Neuron (in vitro differentiated cells): Measurements from ENCODE around the gene KCTD13.
"Not testable (repeated sequence)": the region's sequence is repeated elsewhere in the genome, so short reads cannot be mapped to it uniquely, and the experiment has no call there.

Experiments
- H2AFZ ChIP-seq: one replicate; pipeline ENCODE4 v1.6.1; 2013; ENCODE audit warnings: low read depth, mild to moderate bottlenecking, inconsistent platforms, low read length, moderate library complexity
- H3K27me3 ChIP-seq: one replicate; pipeline ENCODE4 v1.6.1; 2013; ENCODE audit warnings: low read length; ENCODE audit not compliant: insufficient read depth
- H3K36me3 ChIP-seq: one replicate; pipeline ENCODE4 v1.6.1; 2013; ENCODE audit warnings: low read length; ENCODE audit not compliant: insufficient read depth
- H3K4me1 ChIP-seq: one replicate; pipeline ENCODE4 v1.6.1; 2013; ENCODE audit warnings: low read length; ENCODE audit not compliant: insufficient read depth
- H3K4me3 ChIP-seq: 2 replicates; pipeline ENCODE4 v1.5.1; 2013; ENCODE audit warnings: mild to moderate bottlenecking, low read length, moderate library complexity
- H3K9me3 ChIP-seq: one replicate; pipeline ENCODE4 v1.6.1; 2013; ENCODE audit warnings: low read length

The KCTD13 gene

GRCh38 chr16:29910819-29911675 is 15.0 kb downstream of the KCTD13 start:
- Histone ChIP-seq H3K4me1 (no peaks in the 10 kb centered on the region), H3K4me3 (no peak overlapping the region), H2AFZ (no peak overlapping the region), H3K9me3 (no peaks in the 10 kb centered on the region), H3K27me3 (no peaks in the 10 kb centered on the region), H3K36me3 (peaks cover 5% of the 10 kb centered on the region)

DNA sequence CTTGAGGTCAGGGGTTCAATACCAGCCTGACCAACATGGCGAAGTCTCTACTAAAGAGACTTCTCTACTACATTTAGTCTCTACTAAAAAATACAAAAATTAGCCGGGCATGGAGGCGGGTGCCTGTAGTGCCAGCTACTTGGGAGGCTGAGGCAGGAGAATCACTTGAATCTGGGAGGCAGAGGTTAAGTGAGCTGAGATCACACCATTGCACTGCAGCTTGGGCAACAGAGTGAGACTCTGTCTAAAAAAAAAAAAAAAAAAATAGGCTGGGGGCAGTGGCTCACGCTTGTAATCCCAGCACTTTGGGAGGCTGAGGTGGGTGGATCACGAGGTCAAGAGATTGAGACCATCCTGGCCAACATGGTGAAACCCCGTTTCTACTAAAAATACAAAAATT is 16.2 kb downstream of the KCTD13 start:
- H3K9me3 ChIP-seq, H2AFZ ChIP-seq, H3K4me3 ChIP-seq, H3K27me3 ChIP-seq, H3K4me1 ChIP-seq, H3K36me3 ChIP-seq: not testable (repeated sequence)

DNA sequence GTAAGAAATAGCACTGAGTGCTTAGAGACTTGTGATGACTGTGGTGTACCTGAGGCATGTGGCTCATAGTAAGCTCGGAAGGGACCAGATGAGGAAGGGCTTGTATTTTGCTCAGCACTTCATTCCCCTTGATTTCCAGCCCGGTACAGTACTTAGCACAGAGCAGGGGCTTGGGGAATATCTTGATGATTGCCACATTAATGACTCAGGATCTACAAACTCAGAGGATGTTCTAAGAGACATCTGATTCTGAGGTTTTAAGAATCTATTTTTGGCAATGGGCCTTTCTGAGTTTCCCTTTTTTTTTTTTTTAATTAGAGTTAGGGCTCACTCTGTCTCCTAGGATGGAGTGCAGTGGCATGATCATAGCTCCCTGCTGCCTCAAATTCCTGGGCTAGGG is 16.6 kb downstream of the KCTD13 start:
- no peaks in the 10 kb centered on the region for H3K9me3 ChIP-seq
- no peaks in the 10 kb centered on the region for H3K27me3 ChIP-seq
- H2AFZ ChIP-seq: no peak overlapping the region
- no peaks in the 10 kb centered on the region for H3K4me1 ChIP-seq
- H3K4me3 ChIP-seq: no peak overlapping the region
- peaks cover 5% of the 10 kb centered on the region for H3K36me3 ChIP-seq

DNA sequence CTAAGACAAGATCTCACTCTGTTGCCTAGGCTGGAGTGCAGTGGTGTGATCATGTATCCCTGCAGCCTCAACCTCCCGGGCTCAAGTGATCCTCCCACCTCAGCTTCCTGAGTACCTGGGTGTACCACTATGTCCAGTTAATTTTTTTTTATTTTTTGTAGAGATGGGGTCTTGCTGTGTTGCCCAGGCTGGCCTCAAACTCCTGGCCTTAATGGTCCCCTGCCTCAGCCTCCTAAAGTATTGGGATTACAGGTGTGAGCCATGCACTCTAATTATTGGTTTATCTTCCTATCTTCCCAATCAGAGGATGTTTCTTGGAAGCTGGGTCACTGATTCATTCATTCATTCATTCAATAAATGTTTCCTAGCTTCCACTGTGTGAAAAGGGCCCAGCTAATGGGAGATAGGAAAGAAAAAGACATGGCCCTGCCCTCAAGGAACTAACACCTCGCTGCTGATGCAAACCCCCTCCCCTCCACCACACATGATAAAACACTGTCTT is 17.3 kb downstream of the KCTD13 start:
- H3K27me3 ChIP-seq: no peaks in the 10 kb centered on the region
- no peak overlapping the region for H3K4me3 ChIP-seq
- H3K4me1 ChIP-seq: no peaks in the 10 kb centered on the region
- peaks cover 3% of the 10 kb centered on the region for H3K36me3 ChIP-seq
- H3K9me3 ChIP-seq: no peaks in the 10 kb centered on the region
- no peak overlapping the region for H2AFZ ChIP-seq

DNA sequence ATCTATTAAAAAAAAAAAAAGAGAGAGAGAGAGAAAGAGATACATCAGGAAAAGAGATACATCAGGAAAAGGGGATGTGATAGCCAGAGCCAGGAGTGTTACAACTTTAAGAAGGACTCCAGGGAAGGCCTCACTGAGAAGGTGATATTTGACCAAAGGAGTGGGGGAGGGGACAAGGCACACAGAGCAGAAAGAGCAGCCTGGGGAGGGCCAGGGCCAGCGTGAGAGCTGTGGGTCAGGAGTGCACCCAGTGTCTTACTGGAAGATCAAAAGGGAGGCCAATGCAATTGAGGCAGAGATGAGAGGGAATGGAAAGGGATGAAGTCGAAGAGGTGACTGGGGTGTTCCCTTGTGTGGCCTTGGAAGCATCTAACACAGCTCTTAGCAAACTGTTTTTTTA is 18.1 kb downstream of the KCTD13 start:
- Histone ChIP-seq H3K9me3 (no peaks in the 10 kb centered on the region), H3K36me3 (peaks cover 3% of the 10 kb centered on the region), H3K4me1 (no peaks in the 10 kb centered on the region), H3K27me3 (no peaks in the 10 kb centered on the region), H3K4me3 (no peak overlapping the region), H2AFZ (no peak overlapping the region)

DNA sequence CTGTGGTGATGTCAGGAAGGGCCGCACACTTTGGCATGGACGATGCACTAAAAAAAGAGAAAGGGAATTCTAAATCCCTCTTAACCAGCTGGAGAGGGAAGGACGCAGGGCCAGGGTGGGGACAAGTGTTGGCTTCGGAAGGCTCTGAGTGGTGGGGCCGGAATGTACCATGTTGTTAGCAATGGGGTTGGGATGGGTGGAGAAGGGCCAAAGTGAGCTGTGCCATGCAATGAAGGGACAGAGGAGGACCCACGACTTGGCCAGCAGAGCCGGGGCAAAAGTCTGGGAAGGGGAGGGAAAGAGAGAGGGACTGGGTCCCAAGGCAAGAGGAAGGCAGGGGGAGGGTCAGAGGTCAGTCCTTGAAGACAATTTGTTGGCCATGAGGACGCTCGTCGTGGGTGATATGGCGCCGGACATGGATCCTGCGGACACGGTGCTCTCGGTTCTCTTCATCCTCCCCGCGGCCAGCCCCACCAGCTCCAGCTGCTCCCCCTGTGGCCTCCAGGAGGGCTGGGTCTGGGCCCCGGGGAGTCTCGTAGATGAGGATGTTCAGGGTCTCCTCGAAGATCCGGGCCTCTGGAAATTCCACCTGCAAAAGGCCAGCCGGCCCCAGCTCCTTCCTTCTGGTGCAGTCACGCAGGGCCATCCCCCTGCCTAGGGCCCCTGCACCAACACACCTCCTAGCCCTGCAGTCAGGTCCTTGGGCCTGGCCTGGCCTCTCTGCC is 19.3 kb downstream of the KCTD13 start:
- Histone ChIP-seq H3K36me3 (peaks cover 3% of the 10 kb centered on the region), H3K4me1 (no peaks in the 10 kb centered on the region), H3K9me3 (no peaks in the 10 kb centered on the region), H3K4me3 (no peak overlapping the region), H3K27me3 (no peaks in the 10 kb centered on the region), H2AFZ (no peak overlapping the region)

GRCh38 chr16:29905668-29906067 is 20.4 kb downstream of the KCTD13 start:
- Histone ChIP-seq H3K4me1 (no peaks in the 10 kb centered on the region), H3K36me3 (peaks cover 3% of the 10 kb centered on the region), H3K27me3 (peaks cover 2% of the 10 kb centered on the region), H3K4me3 (no peak overlapping the region), H3K9me3 (no peaks in the 10 kb centered on the region), H2AFZ (no peak overlapping the region)

GRCh38 chr16:29904947-29905346 is 21.1 kb downstream of the KCTD13 start:
- Histone ChIP-seq H3K9me3 (no peaks in the 10 kb centered on the region), H2AFZ (no peak overlapping the region), H3K27me3 (peaks cover 2% of the 10 kb centered on the region), H3K36me3 (peaks cover 3% of the 10 kb centered on the region), H3K4me3 (no peak overlapping the region), H3K4me1 (peaks cover 3% of the 10 kb centered on the region)

- peaks cover 3% of the 10 kb centered on the region for H3K36me3 ChIP-seq
- H3K4me1 ChIP-seq: peaks cover 11% of the 10 kb centered on the region
- H2AFZ ChIP-seq: no peak overlapping the region
- no peaks in the 10 kb centered on the region for H3K9me3 ChIP-seq
- H3K27me3 ChIP-seq: peaks cover 2% of the 10 kb centered on the region
- no peak overlapping the region for H3K4me3 ChIP-seq
These were observed 22.4 kb downstream of the KCTD13 start for GRCh38 chr16:29903590-29903989.

- Histone ChIP-seq H3K9me3 (no peaks in the 10 kb centered on the region), H2AFZ (no peak overlapping the region), H3K27me3 (peaks cover 2% of the 10 kb centered on the region), H3K36me3 (peaks cover 2% of the 10 kb centered on the region), H3K4me1 (peaks cover 26% of the 10 kb centered on the region), H3K4me3 (no peak overlapping the region)
These were observed 24.4 kb downstream of the KCTD13 start for GRCh38 chr16:29901607-29901945.

- Histone ChIP-seq H2AFZ (no peak overlapping the region), H3K4me3 (peak overlapping the region; percentile 66), H3K4me1 (peaks cover 28% of the 10 kb centered on the region), H3K9me3 (no peaks in the 10 kb centered on the region), H3K36me3 (no peaks in the 10 kb centered on the region), H3K27me3 (peaks cover 2% of the 10 kb centered on the region)
These were observed 25.0 kb downstream of the KCTD13 start for GRCh38 chr16:29900888-29901606.

GRCh38 chr16:29900102-29900887 is 25.7 kb downstream of the KCTD13 start, which contains the start of gene ASPHD1:
Gene ASPHD1, plus strand, starts transcription at chr16:29900488. Its CDS starts 484 bp downstream, at chr16:29900972.
- no peaks in the 10 kb centered on the region for H3K36me3 ChIP-seq
- no peaks in the 10 kb centered on the region for H3K9me3 ChIP-seq
- H2AFZ ChIP-seq: peak within 1 kb of the TSS; percentile 57
- peaks cover 28% of the 10 kb centered on the region for H3K4me1 ChIP-seq
- H3K27me3 ChIP-seq: peaks cover 2% of the 10 kb centered on the region
- peak within 1 kb of the TSS; percentile 66 for H3K4me3 ChIP-seq
